Lung (tissue), 12 donors: ENCODE results near the gene TTC28. TPM values are rescaled to one million over a fixed set of nuclear protein-coding genes. Genes with fewer than 3 reads are reported as not detected.

ENCODE experiments used
- ATAC-seq: fragments of 200-7000 bp; cut with Tn5 transposase; one replicate; pipeline ENCODE4 v1.9.1; 2020; ENCODE audit warnings: moderate number of reproducible peaks; ENCODE audit not compliant: insufficient read depth, low FRiP score
- DNase-seq, 3 donors: peaks; one replicate each; pipeline ENCODE4 v3.0.0-alpha.2; 2013 to 2017
- H3K27ac ChIP-seq, 2 donors: one replicate each; pipeline ENCODE4 v1.5.1; 2013; ENCODE audit warnings: mild to moderate bottlenecking in 2 of 2, moderate library complexity in 2 of 2, control low read depth in 1 of 2, inconsistent platforms in 1 of 2, low read depth in 1 of 2, low read length in 1 of 2
- H3K27me3 ChIP-seq, 3 donors: one replicate each; pipeline ENCODE4 v1.5.1; 2013; ENCODE audit warnings: low read length in 2 of 3; ENCODE audit not compliant: control insufficient read depth in 3 of 3, insufficient read depth in 3 of 3
- H3K36me3 ChIP-seq, 4 donors: one replicate each; pipeline ENCODE4 v1.5.1; 2013; ENCODE audit warnings: low read length in 4 of 4, mild to moderate bottlenecking in 1 of 4, moderate library complexity in 1 of 4; ENCODE audit not compliant: control insufficient read depth in 4 of 4, insufficient read depth in 4 of 4
- H3K4me1 ChIP-seq, 5 donors: one replicate each; pipeline ENCODE4 v1.5.1; 2013; ENCODE audit warnings: low read length in 5 of 5, mild to moderate bottlenecking in 2 of 5, moderate library complexity in 1 of 5; ENCODE audit not compliant: control insufficient read depth in 5 of 5, insufficient read depth in 5 of 5
- H3K4me3 ChIP-seq: one replicate; pipeline ENCODE4 v1.5.1; 2013; ENCODE audit warnings: mild to moderate bottlenecking, control low read depth, moderate library complexity
- H3K9ac ChIP-seq, 2 donors: one replicate each; pipeline ENCODE4 v1.5.1; 2013; ENCODE audit warnings: low read length in 2 of 2, control low read depth in 1 of 2; ENCODE audit not compliant: insufficient read depth in 1 of 2
- H3K9me3 ChIP-seq, 4 donors: one replicate each; pipeline ENCODE4 v1.5.1; 2013; ENCODE audit warnings: low read length in 3 of 4, mild to moderate bottlenecking in 1 of 4, moderate library complexity in 1 of 4; ENCODE audit not compliant: control insufficient read depth in 4 of 4, insufficient read depth in 3 of 4
- WGBS, 2 donors: extraction: QIAGEN DNeasy Blood & Tissue Kit; methylation state at CpG; one replicate each; pipeline ENCODE4 v1.1.7; 2013; 5-methylcytosine and 5-hydroxymethylcytosine counted together
- polyA plus RNA-seq, 2 donors: library from polyadenylated mRNA; stranded (reverse); fragments of 200-250 nt; gene quantifications; one replicate each; pipeline ENCODE4 v1.2.1, GENCODE V29; 2013
- total RNA-seq, 2 donors: library from RNA; depleted of rRNA in 1 of 2; stranded (reverse); fragments of >200 nt in 1 of 2; gene quantifications; one replicate each; pipeline ENCODE4 v1.2.1, GENCODE V29; 2014 to 2021
- TF ChIP-seq, protein P1 (sequence below): IDR thresholded peaks from 2 replicates; pipeline ENCODE4 v1.5.1; 2012; ENCODE audit warnings: mild to moderate bottlenecking; ENCODE audit errors: control extremely low read depth, extremely low read depth
- donor health status: control.
- donor health status: control.
- donor health status: Bipolar disorder and iron deficiency.
- donor health status: healthy.
- donor health status: DM: yes; HTN: yes; CAD: no.

The TTC28 gene
- total and polyA plus RNA-seq, 4 donors = 4.7 to 72.2 (median 24.8) TPM

DNA sequence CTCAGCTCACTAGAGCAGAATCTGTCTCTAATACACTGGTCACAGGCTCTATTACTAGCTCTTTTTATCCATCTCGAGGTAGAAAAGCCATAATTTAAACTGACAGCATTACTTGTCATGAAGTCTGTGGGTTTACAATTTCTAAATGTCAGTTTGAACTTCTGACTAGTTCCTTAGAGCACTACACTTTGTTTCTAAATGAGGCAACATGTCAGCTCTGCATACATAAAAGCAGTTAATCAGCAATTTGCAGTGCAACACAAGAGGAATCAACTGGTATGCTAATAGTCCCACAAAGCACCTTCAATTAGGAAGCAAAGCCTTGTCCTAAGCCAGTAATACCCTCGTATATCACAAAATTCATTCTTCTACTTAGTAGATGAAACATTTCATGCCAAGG is 321.3 kb downstream of the TTC28 start:
- Histone ChIP-seq H3K36me3 (peaks cover 0 to 5% (median 0%) of the 10 kb centered on the region in 4 donors), H3K27me3 (no peaks in the 10 kb centered on the region), H3K4me1 (peaks cover 0 to 2% (median 0%) of the 10 kb centered on the region in 5 donors), H3K27ac (no peak overlapping the region), H3K4me3 (no peak overlapping the region), H3K9me3 (no peaks in the 10 kb centered on the region), H3K9ac (no peak overlapping the region)
- no peak for DNase-seq
- TF ChIP-seq, protein P1, sequence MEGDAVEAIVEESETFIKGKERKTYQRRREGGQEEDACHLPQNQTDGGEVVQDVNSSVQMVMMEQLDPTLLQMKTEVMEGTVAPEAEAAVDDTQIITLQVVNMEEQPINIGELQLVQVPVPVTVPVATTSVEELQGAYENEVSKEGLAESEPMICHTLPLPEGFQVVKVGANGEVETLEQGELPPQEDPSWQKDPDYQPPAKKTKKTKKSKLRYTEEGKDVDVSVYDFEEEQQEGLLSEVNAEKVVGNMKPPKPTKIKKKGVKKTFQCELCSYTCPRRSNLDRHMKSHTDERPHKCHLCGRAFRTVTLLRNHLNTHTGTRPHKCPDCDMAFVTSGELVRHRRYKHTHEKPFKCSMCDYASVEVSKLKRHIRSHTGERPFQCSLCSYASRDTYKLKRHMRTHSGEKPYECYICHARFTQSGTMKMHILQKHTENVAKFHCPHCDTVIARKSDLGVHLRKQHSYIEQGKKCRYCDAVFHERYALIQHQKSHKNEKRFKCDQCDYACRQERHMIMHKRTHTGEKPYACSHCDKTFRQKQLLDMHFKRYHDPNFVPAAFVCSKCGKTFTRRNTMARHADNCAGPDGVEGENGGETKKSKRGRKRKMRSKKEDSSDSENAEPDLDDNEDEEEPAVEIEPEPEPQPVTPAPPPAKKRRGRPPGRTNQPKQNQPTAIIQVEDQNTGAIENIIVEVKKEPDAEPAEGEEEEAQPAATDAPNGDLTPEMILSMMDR = no peak
- no peak for ATAC-seq
- 44 to 54% methylated on average over 2 of the region's 2 CpGs for WGBS, 2 donors

DNA sequence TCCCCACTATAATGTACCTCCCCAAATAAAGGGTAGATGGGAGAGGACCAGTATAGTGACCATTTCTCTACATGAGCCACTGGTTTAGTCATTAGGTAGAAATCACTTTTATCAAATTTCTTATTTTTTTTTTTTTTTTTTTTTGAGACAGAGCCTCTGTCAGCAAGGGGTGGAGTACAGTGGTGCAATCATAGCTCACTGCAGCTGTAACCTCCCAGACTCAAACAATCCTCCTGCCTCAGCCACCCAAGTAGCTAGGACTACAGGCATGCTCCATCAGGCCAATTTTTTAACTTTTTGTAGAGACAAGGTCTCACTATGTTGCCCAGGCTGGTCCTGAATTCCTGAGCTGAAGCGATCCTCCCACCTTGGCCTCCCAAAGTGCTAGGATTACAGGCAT is 322.4 kb downstream of the TTC28 start:
- TF ChIP-seq, protein P1 = no peak
- ATAC-seq (no peak), DNase-seq (no peak)
- Histone ChIP-seq H3K27me3 (no peaks in the 10 kb centered on the region), H3K9me3 (no peaks in the 10 kb centered on the region), H3K9ac (no peak overlapping the region), H3K4me3 (no peak overlapping the region), H3K36me3 (peaks cover 0 to 5% (median 0%) of the 10 kb centered on the region in 4 donors), H3K4me1 (peaks cover 0 to 2% (median 0%) of the 10 kb centered on the region in 5 donors), H3K27ac (no peak overlapping the region)
- 95 to 100% methylated on average over 1 of the region's 1 CpG for WGBS, 2 donors

DNA sequence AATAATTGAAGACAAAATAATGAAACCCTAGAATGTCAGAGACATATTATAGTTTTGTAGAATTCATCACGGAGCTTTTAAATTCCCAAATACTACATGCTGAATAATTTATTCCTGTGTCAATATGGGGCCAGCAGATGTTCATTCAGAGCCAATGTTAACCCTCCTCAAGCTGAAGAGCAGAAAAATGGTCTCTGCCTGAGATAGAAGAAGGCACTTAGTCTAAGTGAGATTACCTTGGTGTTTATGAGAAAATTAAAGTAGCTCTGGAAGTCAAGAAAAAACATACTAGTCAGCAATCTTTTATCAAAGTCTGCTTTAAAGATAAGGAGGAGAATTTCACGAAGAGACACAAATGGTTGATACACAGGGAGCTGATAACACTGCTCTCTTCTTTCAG is 328.2 kb downstream of the TTC28 start:
- H3K4me1 ChIP-seq = peaks cover 0 to 13% (median 7%) of the 10 kb centered on the region in 5 donors
- TF ChIP-seq, protein P1 = no peak
- no peaks in the 10 kb centered on the region for H3K36me3 ChIP-seq
- H3K27ac ChIP-seq = no peak overlapping the region
- DNase-seq (no peak), ATAC-seq (no peak)
- H3K4me3 ChIP-seq = no peak overlapping the region
- H3K9ac ChIP-seq = no peak overlapping the region
- H3K27me3 ChIP-seq = no peaks in the 10 kb centered on the region
- 57 to 76% methylated on average over 2 of the region's 2 CpGs for WGBS, 2 donors
- H3K9me3 ChIP-seq = no peaks in the 10 kb centered on the region
